Measurements from ENCODE around the gene MACROH2A1.

GRCh38 chr5:135437796-135438560 is 38.9 kb upstream of the MACROH2A1 start:
- no peak for TF ChIP-seq CTCF (IDR thresholded peaks at IDR 0.05; ENCODE audit: borderline replicate concordance, extremely low read depth, low read length, poor library complexity, severe bottlenecking)
- TF ChIP-seq EZH2 (IDR thresholded peaks at IDR 0.05; ENCODE audit: borderline replicate concordance, low read depth, low read length, severe bottlenecking), result no peak

All from DND-41 (cell line).